Epidermal melanocyte (primary cell): ENCODE results near the gene KLRF1.

Experiments used
- DNase-seq: peaks from one replicate; pipeline ENCODE4 v3.0.0; 2011; ENCODE audit warnings: low spot score; ENCODE audit not compliant: insufficient read length

KLRF1 gene

GRCh38 chr12:9808504-9808903, 18.8 kb upstream of the KLRF1 start:
- no peak for DNase-seq

- no peak for DNase-seq
These were observed 17.9 kb upstream of the KLRF1 start for GRCh38 chr12:9809338-9809737.

GRCh38 chr12:9809866-9810265, 17.4 kb upstream of the KLRF1 start:
- no peak for DNase-seq

- no peak for DNase-seq
These were observed 16.6 kb upstream of the KLRF1 start for GRCh38 chr12:9810671-9811070.

- DNase-seq, result no peak
These were observed 15.7 kb upstream of the KLRF1 start for GRCh38 chr12:9811621-9812020.

GRCh38 chr12:9813821-9814798, 13.2 kb upstream of the KLRF1 start:
- DNase-seq, result peak; percentile 53

- DNase-seq, result no peak
These were observed 6.9 kb upstream of the KLRF1 start for GRCh38 chr12:9820281-9820930.

- DNase-seq, result no peak
These were observed 2.2 kb downstream of the KLRF1 start for GRCh38 chr12:9829483-9829882.

GRCh38 chr12:9829982-9830381, 2.7 kb downstream of the KLRF1 start:
- no peak for DNase-seq

- DNase-seq, result no peak
These were observed 4.4 kb downstream of the KLRF1 start for GRCh38 chr12:9831720-9832119.

- no peak for DNase-seq
These were observed 16.1 kb downstream of the KLRF1 start for GRCh38 chr12:9843407-9843806.

GRCh38 chr12:9848899-9849298, 21.6 kb downstream of the KLRF1 start:
- DNase-seq, result no peak

GRCh38 chr12:9851050-9851449, 23.8 kb downstream of the KLRF1 start:
- DNase-seq, result no peak

GRCh38 chr12:9851927-9852326, 24.6 kb downstream of the KLRF1 start:
- DNase-seq, result no peak

GRCh38 chr12:9856151-9856550, 28.9 kb downstream of the KLRF1 start:
- DNase-seq, result no peak

- no peak for DNase-seq
These were observed 29.6 kb downstream of the KLRF1 start for GRCh38 chr12:9856894-9857293.

- DNase-seq, result no peak
These were observed 30.9 kb downstream of the KLRF1 start for GRCh38 chr12:9858135-9858534.

- DNase-seq, result no peak
These were observed 37.8 kb downstream of the KLRF1 start for GRCh38 chr12:9864913-9865675.

GRCh38 chr12:9866860-9867269, 39.6 kb downstream of the KLRF1 start:
- no peak for DNase-seq

GRCh38 chr12:9867531-9867930, 40.2 kb downstream of the KLRF1 start:
- DNase-seq, result no peak

GRCh38 chr12:9868311-9868801, 41.1 kb downstream of the KLRF1 start:
- no peak for DNase-seq

- DNase-seq, result no peak
These were observed 41.6 kb downstream of the KLRF1 start for GRCh38 chr12:9868951-9869306.
